GM19099 (cell line): Measurements from ENCODE around the gene BABAM2.

Experiments
- POLR2A ChIP-seq: IDR thresholded peaks from 3 replicates; pipeline ENCODE4 v1.6.1; 2011; ENCODE audit warnings: low read depth; ENCODE audit not compliant: insufficient read length; ENCODE audit errors: extremely low read depth

BABAM2 gene

DNA sequence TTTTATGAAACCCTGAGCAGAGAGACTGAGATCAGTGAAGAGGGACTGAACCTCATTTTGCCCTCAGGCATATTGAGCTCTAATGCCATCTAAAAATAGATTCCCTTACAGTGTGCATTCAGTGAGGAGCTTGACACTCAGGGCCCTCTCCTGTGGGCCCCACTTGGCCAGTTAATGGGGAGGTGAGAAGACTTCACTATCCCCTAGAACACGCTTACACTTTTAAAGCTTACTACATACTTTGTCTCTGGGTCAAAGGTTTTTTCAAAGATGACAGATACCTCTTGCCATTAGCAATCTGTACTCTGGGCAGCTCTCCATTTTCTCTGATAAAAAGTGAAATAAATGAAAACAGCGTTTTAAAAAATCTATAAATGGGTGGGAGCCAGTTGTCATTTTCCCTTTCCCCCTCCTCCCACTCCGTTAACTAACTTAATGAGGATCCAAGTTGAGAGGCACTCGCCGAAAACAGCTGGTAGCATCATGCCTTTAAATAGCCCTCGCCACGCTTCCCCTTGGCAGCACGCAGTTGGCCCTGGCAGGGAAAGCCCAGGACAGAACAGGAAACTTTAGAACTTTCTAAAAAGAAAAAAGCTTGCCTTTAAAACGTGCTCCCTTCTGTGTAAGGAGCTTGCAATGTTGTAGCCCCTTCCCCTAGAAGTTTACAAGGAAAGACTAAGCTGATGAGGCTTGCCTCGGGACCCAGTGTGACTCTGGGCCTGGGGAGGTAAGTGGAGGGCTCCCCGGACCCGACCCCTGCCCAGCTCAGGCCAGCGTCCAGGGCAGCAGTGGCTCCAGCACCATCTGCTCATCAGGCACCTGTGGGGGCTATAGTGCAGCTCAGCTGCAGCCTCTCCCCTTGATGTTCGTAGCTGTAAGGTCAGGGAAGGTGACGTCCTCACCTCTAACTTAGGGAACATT is 443.3 kb downstream of the BABAM2 start:
- no peak for TF ChIP-seq POLR2A

DNA sequence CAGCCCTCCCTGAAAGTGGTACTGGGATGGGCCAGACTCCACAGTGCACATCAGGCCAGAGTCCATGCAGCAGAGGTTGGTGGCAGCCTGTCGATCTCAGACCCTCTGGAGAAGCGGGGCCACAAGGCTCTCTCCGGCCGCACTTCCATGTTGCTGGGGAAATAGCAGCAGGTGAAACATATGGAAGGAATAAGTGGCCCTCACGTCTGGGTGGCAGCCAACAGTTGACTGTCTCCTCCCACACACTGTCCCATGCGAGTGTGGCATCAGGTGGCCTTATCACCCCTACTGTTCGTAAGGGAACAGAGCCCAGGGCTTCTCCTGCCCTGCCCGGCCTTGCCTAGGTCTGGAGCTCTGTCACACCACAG is 444.0 kb downstream of the BABAM2 start:
- TF ChIP-seq POLR2A: no peak

DNA sequence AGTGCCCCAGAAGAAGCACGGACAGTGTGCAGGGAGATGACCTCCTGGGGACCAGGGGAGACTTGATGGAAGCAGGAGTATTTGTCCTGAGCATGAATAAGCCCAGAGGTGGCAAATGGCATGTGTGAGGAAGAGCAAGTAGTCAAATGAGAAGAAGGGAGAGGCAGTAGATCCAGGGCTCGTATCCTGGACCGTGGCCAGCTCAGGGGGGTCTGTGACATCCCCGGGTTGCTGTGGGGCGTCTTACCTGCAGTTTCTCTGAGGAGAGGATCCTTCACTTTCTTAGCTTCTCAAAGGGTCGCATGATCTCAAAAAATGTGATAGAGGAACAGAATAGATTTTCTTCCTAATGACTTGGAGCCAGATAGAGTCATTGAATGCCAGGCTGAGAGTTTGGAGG is 445.1 kb downstream of the BABAM2 start:
- no peak for TF ChIP-seq POLR2A

DNA sequence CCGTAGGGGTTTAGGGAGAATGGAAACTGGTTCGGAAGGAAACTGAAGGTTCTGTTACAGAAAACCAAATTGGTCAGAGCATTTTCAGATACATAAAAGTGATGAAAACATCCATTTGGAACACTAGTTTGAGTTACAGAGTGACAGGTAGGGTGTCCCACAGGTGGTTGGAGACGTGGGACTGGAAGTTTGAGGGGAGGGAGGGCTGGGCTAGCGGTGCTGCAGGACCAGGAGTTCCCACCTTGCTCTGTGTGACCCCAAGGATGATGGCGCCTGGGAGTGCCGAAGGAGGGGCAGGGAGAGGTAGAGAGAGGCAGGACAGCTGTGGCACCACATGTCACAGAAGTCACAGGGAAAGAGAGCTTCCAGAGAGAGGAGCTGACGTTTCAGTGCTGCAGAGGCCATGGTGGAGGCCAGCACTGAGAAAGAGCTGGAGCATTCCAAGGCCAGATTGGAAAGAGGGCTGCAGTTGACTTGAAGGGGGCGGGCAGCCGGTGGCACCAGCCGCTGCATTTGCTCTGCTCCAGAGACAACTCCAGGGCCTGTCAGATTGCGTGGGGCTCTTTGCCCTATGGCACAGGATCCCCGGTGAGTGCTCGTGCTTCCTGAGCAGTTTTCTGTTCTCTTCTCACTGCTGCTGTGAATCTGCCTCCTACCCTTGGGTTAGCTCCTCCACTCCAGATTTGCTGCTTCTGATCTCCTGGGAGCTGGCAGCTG is 445.9 kb downstream of the BABAM2 start:
- no peak for TF ChIP-seq POLR2A

DNA sequence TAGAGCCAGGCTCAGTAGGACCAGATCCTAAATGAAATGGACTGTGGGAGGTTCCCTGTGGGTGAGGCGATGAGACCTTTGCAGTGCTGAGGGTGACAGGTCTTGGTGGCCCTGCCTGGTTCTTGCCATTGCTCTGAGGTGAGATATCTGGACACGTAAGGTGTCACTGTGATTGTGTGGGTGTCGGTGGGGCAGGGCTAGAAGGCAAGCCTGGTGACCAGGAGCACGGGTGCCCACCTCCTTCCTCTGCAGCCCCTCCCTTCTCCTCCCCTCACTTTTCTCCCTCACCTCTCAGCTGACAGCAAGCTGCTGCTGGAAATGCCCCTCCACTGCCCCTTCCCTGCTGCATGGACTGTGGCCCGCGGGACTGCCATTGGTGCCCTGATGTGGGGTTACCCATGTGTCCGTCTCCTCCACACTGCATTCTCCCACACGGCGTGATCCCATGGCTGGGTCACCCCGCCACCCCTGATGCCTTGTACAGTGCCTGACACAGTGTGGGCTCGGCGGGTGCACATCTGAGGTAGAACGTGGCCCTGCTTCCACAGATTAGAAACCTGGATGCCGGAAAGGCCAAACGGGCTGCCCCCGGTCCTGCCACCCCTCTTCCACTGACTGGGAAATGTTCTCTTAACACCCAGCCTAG is 446.6 kb downstream of the BABAM2 start:
- no peak for TF ChIP-seq POLR2A

DNA sequence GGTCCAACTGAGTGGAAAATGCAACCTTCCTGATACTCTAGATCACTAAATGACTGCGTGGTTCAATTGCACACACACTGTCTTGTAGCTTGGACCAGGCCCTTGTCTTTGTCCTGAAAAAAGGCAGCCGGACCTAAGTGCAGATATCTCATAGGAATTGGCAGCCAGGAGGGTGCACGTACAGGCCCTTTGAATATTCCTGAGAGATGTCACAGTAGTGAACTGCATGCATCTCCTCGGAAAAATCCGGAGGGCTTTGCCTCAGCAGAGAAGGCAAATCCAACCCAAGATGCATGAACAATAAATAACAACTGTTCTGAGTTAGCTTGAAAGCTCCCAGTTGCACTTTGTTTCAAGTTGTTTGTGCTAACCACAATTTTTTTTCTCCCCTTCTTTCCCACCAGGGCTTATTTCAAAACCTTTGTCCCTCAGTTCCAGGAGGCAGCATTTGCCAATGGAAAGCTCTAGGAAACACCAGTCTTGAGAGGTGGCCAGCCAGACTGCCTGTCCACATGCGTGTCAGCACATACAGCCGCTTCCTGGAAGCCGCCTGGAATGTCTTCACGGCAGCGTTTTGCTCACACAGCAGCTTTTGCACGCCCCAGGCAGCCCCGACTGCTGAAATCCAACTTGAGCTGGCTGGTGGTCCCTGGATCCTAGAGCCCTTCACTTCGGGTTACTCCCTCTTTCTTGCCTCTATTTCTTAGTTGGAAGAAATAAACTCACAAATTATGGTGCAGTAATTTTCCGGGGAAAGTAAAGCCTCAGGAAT is 447.7 kb downstream of the BABAM2 start:
- TF ChIP-seq POLR2A: no peak

DNA sequence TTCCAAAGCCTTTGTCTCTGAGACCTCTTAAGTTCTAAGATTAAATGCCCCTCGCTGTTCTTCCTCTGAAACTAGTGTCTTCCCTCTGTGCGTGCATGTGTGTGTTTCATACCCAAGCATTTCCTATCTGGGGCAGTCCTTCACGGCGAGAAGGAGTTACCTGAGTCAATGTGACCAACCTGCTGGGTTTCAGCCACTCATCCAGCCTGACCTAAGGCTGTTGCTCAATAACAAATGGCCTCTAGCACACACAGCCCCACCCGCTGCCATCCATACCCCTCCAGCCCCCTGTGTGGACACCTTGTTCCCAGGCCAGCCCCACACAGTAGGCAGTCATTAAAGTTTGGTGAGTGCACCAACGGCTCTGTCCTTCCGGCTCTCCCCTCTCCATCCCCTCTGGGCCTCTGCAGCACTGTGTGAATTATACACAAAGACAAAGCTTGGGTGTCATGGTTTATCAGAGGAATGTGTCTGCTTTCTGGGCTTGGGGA is 448.3 kb downstream of the BABAM2 start:
- no peak for TF ChIP-seq POLR2A

DNA sequence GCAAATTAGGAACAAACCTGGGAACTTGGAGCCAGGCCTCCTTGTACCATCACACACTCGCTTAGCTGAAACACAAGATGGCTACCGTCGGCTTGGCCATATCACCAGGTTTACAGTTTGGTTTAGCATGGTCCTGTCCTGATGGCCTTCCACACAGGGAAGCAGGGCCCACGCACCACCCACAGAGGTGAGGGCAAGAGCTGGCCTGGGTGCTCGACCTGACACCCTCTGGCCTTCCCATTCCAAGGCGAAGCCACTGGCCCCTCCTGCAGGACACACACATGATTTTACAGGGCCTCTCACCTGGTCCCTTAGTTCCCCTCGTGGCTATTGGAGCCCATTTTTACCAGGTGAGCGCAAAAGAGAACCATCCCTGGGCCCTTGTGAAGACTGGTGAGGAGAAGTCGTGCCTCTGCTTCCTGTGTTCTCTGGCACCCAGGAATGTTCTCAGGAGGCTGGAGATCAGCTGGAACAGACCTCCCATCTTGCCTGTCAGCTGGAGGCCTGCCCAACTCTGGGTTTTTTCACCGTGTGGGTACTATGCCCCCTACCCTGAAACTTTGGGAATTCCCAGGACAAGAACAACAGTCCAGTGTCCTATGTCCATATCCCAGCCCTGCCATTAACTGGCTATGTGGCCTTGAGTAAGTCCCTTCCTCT is 449.1 kb downstream of the BABAM2 start:
- TF ChIP-seq POLR2A: no peak

DNA sequence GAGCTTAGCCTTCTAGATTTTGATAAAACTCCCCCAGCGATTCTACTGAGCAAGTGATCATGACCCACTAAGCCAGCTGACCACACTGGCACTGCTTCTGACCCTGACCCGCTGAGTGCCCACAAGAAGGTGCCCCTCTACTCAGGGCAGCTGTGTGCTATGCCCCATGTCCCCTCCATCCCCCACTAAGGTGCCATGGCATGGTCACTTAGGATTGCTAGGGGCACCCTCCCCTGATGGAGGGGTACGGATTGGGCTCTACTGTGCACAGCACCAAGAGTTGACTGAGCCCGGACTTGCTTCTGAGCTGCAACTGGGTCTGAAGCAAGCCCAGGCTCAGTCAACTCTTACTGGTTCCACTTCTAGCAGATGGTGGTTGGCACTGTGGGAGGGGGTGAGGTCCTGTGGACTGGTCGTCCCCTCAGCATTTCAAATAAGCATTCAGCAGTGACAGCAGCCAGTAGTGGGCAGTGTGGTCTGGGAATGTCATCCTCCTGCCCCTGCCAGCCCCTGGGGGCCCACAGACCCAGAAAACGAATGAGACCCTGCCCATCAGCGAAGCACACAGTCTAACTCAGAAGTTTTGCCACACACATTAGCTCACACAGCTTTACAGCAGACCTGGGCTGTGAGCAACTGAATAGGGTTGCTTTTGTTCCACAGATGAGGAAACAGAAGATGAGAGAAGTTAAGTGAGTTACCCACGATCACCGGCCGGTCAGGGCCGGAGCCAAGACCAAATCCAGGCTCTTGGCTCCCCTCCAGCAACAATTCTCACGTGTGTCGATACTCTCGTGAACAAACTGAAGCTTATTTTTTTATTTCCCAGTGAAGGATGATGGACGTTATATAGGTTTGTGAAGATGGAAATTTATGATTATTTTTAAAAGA is 450.0 kb downstream of the BABAM2 start:
- no peak for TF ChIP-seq POLR2A

DNA sequence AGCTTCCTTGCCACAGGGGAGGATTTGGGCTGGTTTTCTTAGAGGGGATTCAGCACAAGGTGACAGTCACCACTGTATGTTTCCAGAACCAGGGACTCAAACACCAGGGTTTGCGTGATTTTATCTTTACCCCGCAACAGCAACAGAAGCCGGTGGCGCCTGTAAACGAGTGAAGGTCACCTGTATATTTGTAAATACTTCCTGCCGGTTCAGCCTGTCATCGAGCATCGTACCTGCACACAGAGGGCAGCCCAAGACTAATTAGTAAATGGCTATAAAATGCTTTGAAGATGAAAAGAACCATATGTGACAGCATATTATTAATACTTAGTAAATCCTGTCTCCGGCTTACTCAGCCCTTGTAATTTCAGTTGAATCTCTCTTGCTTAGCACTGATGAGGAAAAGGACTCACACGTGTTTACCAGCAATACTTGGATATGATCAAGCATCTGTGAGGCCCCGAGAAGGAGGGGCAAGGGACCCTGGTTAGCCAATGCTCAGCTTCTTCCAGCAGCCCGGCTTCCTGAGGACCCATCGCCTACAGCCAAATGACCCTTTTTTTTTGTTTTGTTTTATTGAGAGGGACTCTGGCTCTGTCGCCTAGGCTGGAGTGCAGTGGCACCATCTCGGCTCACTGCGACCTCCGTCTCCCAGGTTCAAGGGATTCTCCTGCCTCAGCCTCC is 450.8 kb downstream of the BABAM2 start:
- no peak for TF ChIP-seq POLR2A

DNA sequence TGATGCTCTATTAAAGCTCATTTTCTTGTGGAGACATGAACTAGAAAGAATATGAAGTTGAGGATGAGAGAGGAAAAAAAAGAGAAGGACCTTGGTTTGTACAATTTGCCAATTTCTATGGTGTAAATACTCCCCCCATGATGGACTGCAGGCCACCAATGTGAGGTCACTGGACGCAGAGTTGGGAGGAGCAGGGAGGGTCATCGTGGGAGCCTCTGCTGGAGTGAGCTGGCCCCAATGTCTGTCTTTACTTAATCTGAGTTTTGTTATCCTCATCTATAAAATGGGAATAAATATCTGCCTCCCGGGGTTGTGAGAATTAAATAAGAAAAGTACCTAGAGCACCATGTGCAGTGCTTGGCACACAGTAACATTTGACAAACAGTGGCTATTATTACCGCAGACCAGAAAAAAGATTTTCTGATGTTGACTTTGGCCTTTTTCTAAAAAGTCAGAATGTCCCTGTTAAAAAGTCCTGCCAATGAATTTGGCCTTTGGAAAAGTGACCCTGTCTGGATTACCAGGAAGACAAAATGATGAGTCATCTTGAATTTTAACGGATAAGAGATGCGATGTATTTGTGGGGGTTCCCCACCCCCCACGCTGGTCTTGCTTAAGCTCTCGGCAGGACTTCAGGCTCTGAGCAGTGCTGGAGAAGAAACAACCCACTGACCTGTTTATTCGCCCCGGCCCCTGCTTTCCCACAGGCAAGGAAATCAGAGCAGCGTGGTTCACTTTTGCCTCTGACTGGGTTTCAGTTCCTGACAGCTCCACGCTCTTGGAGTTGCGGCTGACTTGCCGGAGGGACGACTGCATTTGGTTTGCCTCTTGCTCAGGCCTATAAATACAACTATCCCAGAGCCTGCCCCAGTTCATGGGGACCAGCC is 451.8 kb downstream of the BABAM2 start:
- TF ChIP-seq POLR2A: no peak
